Large intestine (tissue), 3 donors: ENCODE data around the gene COL4A2. TPM values are rescaled to one million over a fixed set of nuclear protein-coding genes. Genes with fewer than 3 reads are reported as not detected.

ENCODE experiments used
- DNase-seq, 2 donors: peaks; one replicate each; pipeline versions ENCODE4 v3.0.0 to v3.0.0-alpha.2; 2013
- H3K27ac ChIP-seq: one replicate; pipeline ENCODE4 v1.5.1; 2013; ENCODE audit warnings: low read length
- H3K27me3 ChIP-seq: 2 replicates; pipeline ENCODE4 v1.6.1; 2013; ENCODE audit warnings: low read length; ENCODE audit not compliant: control insufficient read depth, insufficient read depth
- H3K36me3 ChIP-seq: 2 replicates; pipeline ENCODE4 v1.6.1; 2013; ENCODE audit warnings: low read length; ENCODE audit not compliant: control insufficient read depth, insufficient read depth
- H3K4me1 ChIP-seq: one replicate; pipeline ENCODE4 v1.6.1; 2013; ENCODE audit warnings: low read length; ENCODE audit not compliant: control insufficient read depth, insufficient read depth
- H3K4me3 ChIP-seq: one replicate; pipeline ENCODE4 v1.5.1; 2013; ENCODE audit warnings: low read length
- H3K9me3 ChIP-seq: one replicate; pipeline ENCODE4 v1.6.1; 2013; ENCODE audit warnings: mild to moderate bottlenecking, low read depth, low read length, moderate library complexity; ENCODE audit not compliant: control insufficient read depth
- WGBS: methylation state at CpG from one replicate; pipeline ENCODE4 v1.1.5; 2013; ENCODE audit warnings: low lambda C conversion rate; ENCODE audit not compliant: insufficient coverage; 5-methylcytosine and 5-hydroxymethylcytosine counted together
- polyA plus RNA-seq: library from polyadenylated mRNA; unstranded; fragments of 120-200 nt; gene quantifications from one replicate; pipeline ENCODE4 v1.2.1, GENCODE V29; 2013

Gene COL4A2
- polyA plus RNA-seq, 1 donor = 164 TPM

DNA sequence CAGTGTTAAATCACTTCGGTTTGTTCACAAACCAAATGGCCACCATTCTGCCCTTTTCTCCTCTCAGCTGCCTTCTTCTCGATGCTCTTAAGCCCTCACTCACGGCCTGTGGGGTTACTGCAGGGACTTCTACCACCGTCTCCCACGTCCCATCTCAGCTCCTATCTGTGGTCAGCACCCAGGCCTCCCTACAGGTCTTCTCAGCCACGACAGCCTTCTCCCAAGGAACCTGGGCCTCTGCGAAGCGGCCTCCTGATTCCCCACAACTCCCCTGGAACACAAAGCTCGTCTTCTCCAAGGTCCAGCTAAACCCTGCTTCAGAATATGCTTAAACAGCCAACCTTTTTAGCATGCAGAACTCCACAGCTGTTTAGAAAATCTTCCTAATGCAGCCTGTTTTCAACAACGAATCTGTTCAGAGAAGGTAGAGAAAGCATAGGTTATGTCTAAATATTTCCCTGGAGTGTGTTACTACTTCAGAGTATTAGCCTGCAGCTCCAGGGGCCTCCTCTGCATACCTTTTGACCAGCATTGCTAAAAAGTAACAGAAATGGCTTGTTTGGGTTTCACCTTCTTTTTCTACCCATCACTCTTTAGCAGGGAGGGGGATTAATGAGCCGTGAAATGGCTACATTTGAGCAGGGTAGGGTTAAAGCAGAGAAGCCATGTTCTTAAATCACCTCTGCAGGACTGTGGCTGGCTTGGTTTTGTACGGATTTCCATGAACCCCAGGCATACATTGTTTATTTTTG, 104.0 kb downstream of the COL4A2 start:
- WGBS = 100% methylated on average over 1 of the region's 12 CpGs
- Histone ChIP-seq H3K4me1 (peaks cover 6% of the 10 kb centered on the region), H3K4me3 (no peak overlapping the region), H3K27ac (peak overlapping the region; percentile 21), H3K27me3 (no peaks in the 10 kb centered on the region), H3K9me3 (no peaks in the 10 kb centered on the region), H3K36me3 (peaks cover 10% of the 10 kb centered on the region)
- no peak for DNase-seq

DNA sequence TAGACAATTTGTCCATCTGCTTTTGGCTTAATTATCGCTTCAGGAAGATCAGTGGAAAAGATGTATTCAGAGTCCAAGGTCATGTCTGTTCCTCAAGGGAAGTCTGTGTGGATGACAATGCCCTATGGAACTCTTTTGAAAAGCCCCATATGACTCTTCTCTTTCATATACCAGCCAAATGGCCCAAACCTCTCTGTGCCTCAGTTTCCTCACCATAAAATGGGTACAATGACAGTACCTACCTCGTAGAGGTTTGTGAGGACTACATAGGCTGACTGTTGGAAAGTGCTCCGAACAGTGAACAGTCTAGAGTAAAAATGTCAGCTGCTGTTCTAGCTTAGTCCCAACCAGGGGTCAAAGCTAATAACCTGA, 104.6 kb downstream of the COL4A2 start:
- no CpG with 5 or more reads among the region's 3 CpGs for WGBS
- Histone ChIP-seq H3K4me1 (peaks cover 6% of the 10 kb centered on the region), H3K4me3 (no peak overlapping the region)

DNA sequence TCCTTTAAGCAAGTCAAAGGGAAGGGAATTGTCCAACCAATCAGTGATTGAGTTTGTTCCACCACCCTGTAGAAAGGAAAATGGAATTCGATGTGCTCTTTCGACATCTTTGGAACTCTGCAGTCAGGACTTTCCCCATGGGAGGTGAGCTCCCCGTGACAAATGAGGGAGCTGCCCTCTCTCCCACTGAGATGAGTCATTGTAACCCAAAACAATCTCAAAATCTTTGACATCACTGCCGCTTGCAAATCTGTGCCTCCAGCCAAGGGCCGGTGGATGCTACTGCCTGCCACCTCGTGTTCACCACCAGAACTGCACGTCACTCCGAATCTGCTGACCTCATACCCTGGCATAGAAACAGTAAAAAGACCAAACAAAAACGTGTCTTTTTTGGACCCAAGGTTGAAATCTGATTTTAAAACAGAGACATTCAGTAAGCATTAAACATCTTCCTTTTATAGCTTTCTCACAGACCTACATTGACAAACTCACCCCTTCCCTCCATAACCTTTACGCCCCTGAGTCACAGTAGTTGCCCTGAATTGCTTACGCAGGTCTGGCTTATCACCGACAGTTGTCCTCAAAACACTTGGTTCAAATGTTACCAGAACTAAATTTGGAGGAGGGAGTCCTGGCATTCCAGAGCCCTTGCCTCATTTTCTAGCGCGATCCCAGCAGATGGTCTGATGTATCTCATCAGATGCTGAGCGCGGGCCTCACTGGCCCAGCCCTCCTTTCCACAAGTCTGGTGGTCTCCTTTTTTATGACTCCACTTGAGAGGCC, 105.2 kb downstream of the COL4A2 start:
- peaks cover 6% of the 10 kb centered on the region for H3K4me1 ChIP-seq
- H3K27ac ChIP-seq = peak overlapping the region; percentile 44
- no peaks in the 10 kb centered on the region for H3K27me3 ChIP-seq
- H3K9me3 ChIP-seq = no peaks in the 10 kb centered on the region
- WGBS = 40% methylated on average over 5 of the region's 16 CpGs
- H3K4me3 ChIP-seq = no peak overlapping the region
- peak; percentile 77 to 78 for DNase-seq
- peaks cover 11% of the 10 kb centered on the region for H3K36me3 ChIP-seq

More for the DNA sequence above, 104.6 kb downstream of the COL4A2 start:
- no peak for DNase-seq
- Histone ChIP-seq H3K27ac (peak overlapping the region; percentile 21), H3K27me3 (no peaks in the 10 kb centered on the region), H3K36me3 (peaks cover 11% of the 10 kb centered on the region), H3K9me3 (no peaks in the 10 kb centered on the region)

DNA sequence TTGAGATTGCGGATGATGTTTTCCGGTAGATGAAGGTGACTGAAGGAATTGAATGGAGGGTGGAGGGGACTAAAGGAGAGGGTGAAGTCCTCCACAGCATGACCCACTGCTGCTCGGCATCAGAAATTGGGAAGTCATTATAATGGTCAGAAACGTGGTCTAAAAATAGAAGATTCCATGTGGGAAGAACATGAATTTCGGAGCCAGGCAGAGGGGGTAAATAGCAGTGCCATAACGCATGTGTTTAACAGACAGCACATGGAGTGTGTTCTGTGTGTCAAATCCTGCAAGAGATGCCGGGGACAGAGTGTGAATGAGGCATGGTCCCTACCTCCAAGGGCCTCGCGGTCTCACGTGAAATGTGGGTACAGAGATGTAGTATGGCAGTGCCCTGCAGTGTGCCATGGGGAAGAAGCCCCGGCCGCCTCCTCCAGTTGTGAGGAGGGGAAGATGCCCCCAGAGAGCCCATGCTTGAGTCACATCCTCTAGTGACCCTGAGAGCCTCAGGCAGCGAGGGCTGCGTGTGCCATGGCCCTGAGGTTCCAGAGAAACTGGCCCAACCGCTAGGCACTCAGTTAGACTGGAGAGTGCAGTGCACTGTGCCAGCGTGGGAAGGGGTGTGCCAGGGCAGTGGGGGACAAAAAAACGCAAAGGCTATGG, 106.1 kb downstream of the COL4A2 start:
- Histone ChIP-seq H3K9me3 (no peaks in the 10 kb centered on the region), H3K4me3 (no peak overlapping the region), H3K27me3 (no peaks in the 10 kb centered on the region), H3K36me3 (peaks cover 11% of the 10 kb centered on the region), H3K4me1 (peaks cover 6% of the 10 kb centered on the region), H3K27ac (peak overlapping the region; percentile 44)
- DNase-seq = no peak
- WGBS = 100% methylated on average over 2 of the region's 17 CpGs

DNA sequence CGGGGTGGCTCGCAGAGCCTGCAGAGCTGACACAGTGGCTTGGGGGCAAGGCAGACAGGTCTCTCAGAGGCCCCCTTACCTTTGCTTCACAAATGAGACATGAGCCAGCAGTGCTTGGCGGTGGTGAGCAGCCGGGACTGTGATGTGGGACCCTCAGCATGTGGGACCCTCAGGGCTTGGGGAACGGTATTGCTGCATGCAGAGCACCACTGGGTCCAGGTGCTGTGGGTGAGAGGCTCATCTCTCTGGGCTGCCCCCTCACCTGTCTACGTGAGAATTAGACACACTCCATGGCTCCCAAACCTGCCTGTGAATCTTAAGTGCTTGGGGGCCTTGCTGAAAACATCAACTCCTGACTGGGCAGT, 106.6 kb downstream of the COL4A2 start:
- Histone ChIP-seq H3K4me1 (peaks cover 6% of the 10 kb centered on the region), H3K4me3 (no peak overlapping the region), H3K27ac (no peak overlapping the region), H3K27me3 (no peaks in the 10 kb centered on the region), H3K36me3 (peaks cover 11% of the 10 kb centered on the region), H3K9me3 (no peaks in the 10 kb centered on the region)
- no peak for DNase-seq
- no CpG with 5 or more reads among the region's 6 CpGs for WGBS

DNA sequence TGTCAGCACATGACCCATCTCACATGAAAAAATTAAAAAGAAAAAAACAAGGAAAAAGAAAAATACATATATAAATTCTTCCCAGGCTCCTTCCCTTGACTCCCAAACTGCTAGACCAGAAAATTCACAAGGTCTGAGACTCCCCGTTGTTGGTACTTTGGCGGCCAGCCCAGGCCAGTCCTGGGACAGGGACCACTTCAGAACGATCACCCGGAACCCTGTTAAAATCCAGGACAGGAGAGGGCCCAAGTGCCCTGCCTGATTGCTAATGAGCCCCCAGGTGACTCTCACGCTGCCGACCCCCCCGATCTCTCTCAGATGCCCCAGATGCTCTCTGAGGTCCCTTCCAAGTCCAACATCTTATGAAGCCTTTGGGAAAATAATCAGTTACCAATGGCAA, 107.2 kb downstream of the COL4A2 start:
- peaks cover 6% of the 10 kb centered on the region for H3K4me1 ChIP-seq
- no CpG with 5 or more reads among the region's 7 CpGs for WGBS
- no peak overlapping the region for H3K27ac ChIP-seq
- peaks cover 9% of the 10 kb centered on the region for H3K36me3 ChIP-seq
- no peaks in the 10 kb centered on the region for H3K27me3 ChIP-seq
- H3K4me3 ChIP-seq = no peak overlapping the region
- H3K9me3 ChIP-seq = no peaks in the 10 kb centered on the region
- no peak for DNase-seq

DNA sequence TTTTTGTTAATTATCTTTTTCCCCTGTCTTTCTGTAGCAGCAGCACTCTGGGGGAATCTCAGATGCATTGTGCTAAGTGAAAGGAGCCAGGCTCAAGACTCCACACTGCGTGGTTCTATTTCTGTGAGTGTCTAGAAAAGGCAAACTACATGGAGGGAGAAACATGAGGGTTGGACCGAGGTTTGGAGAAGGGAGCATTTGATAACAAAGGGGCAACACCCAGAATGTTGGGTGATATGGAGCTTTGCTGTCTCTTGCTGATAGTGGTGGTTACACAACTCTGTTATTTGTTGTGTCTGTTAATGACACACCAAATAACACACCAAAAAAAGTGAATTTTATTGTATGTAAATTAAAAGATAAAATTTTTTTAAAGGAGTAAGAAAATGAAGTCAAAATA, 107.8 kb downstream of the COL4A2 start:
- no peak overlapping the region for H3K4me3 ChIP-seq
- no peak for DNase-seq
- no peaks in the 10 kb centered on the region for H3K27me3 ChIP-seq
- WGBS = 51% methylated on average over 2 of the region's 2 CpGs
- H3K27ac ChIP-seq = no peak overlapping the region
- H3K36me3 ChIP-seq = peaks cover 11% of the 10 kb centered on the region
- H3K9me3 ChIP-seq = no peaks in the 10 kb centered on the region
- peaks cover 6% of the 10 kb centered on the region for H3K4me1 ChIP-seq

DNA sequence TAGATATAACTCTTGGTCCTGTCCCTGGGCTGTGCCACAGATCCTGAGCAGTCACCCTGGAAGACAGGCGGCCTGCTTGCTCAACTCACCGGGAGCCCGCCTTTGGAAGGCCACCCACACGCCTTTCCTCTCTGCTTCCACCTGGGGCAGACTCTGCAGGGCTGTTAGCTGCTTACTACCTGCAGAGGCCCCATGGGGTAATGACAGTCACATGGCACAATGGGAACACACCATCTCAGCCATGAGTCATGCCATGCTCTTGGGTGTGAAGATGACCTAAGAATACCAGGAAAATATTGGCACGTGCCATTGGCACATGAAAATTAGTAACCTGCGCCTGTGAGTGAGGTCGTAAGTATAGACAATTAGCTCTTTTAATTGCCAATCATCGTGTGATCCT, 108.6 kb downstream of the COL4A2 start:
- Histone ChIP-seq H3K27me3 (no peaks in the 10 kb centered on the region), H3K4me1 (peaks cover 6% of the 10 kb centered on the region), H3K27ac (no peak overlapping the region), H3K9me3 (no peaks in the 10 kb centered on the region), H3K36me3 (peaks cover 10% of the 10 kb centered on the region), H3K4me3 (no peak overlapping the region)
- no CpG with 5 or more reads among the region's 8 CpGs for WGBS
- peak; percentile 41 to 54 for DNase-seq

DNA sequence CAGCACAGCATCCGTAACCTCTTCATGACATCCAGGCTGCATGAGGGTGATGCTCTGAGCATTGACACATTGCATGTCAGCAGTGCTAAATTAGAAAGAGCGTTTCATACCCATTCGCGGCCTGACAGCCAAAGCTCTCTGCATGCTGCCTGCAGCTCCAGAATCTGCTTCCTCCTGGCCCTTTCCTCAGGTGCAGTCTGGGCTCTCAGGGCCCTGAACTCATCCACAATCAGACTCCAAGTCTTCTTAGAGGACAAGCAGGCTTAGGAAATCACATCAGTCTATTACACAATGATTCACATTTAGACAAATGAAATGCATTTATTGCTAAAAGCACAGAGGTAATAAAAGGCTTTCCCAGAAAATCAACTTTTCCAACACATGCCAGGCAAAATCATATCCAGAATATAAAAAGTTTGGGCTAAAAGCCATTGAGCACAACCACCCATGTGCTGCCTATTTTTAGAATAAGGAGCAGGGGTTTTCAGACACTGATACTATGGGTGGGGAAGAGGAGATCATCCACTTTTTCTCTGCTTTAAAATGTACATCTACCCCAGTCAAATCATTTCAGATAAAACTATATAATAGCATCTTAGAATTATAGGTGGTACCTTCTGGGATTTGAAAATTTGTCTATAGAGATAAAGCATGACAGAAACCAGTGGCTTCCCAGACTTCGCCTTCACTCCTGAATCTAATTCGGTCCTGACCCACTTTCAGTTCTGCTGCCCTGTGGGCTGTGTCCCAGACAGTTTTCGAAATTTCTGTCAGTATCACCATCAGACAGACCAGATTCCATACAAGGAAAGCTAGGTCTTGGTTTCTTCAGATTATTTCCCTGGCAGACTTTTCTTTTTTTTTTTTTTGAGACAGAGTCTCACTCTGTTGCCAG, 109.3 kb downstream of the COL4A2 start:
- no CpG with 5 or more reads among the region's 7 CpGs for WGBS
- no peak overlapping the region for H3K4me3 ChIP-seq
- H3K27me3 ChIP-seq = no peaks in the 10 kb centered on the region
- peaks cover 10% of the 10 kb centered on the region for H3K36me3 ChIP-seq
- H3K9me3 ChIP-seq = no peaks in the 10 kb centered on the region
- peaks cover 6% of the 10 kb centered on the region for H3K4me1 ChIP-seq
- no peak for DNase-seq
- no peak overlapping the region for H3K27ac ChIP-seq

DNA sequence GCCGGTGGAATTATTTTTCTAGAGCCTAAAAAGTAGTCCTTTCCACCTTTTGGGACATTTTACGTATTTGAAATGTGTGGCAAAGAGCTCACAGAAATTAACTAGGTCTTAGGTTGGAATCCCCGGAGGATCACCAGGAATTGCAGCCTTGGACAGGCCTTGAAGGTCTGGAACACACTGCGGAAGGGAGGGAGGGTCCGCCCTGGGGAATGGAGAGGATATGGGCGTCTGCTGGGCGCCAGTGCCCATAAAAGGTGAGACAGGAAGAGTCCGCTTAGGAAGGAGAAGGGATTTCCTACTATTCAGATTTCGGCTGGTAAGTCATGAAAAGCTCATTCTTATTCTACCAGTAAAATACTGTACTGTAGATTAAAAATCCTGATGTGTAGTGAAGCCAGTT, 111.9 kb downstream of the COL4A2 start:
- peaks cover 10% of the 10 kb centered on the region for H3K36me3 ChIP-seq
- WGBS = no CpG with 5 or more reads among the region's 9 CpGs
- H3K4me1 ChIP-seq = no peaks in the 10 kb centered on the region
- no peaks in the 10 kb centered on the region for H3K27me3 ChIP-seq
- DNase-seq = no peak
- no peak overlapping the region for H3K4me3 ChIP-seq
- no peak overlapping the region for H3K27ac ChIP-seq
- no peaks in the 10 kb centered on the region for H3K9me3 ChIP-seq
